ENCODE measurements around the gene LBP. TPM values are rescaled to one million over a fixed set of nuclear protein-coding genes. Genes with fewer than 3 reads are reported as not detected.
"Not testable (repeated sequence)": the region's sequence is repeated elsewhere in the genome, so short reads cannot be mapped to it uniquely, and the experiment has no call there.

The LBP gene
- total RNA-seq, 1 donor from 2014 or later, result not detected

- intact Hi-C loops (cut with micrococcal nuclease), result no loop called here
These were observed 459 bp downstream of the LBP start for GRCh38 chr20:38346741-38347140.

GRCh38 chr20:38349856-38350255, 3.6 kb downstream of the LBP start:
- intact Hi-C loops (cut with micrococcal nuclease), result no loop called here

GRCh38 chr20:38350879-38351775, 4.8 kb downstream of the LBP start:
- intact Hi-C loops (cut with micrococcal nuclease), result no loop called here

- intact Hi-C loops (cut with micrococcal nuclease), result no loop called here
These were observed 7.0 kb downstream of the LBP start for GRCh38 chr20:38353316-38353715.

DNA sequence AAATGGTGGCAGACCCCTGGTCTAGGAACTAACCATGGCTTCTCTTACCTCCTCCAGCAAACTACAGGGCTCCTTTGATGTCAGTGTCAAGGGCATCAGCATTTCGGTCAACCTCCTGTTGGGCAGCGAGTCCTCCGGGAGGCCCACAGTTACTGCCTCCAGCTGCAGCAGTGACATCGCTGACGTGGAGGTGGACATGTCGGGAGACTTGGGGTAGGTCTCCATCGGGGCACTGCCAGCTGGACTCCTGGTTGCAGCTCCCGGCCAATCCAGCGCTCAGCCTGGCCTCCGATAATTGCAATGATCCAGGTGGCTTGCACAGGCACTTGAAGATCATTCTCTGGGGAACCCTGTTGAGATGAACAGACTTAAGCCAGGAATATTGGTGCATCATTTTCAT, 7.9 kb downstream of the LBP start:
- intact Hi-C loops (cut with micrococcal nuclease), result no loop called here

DNA sequence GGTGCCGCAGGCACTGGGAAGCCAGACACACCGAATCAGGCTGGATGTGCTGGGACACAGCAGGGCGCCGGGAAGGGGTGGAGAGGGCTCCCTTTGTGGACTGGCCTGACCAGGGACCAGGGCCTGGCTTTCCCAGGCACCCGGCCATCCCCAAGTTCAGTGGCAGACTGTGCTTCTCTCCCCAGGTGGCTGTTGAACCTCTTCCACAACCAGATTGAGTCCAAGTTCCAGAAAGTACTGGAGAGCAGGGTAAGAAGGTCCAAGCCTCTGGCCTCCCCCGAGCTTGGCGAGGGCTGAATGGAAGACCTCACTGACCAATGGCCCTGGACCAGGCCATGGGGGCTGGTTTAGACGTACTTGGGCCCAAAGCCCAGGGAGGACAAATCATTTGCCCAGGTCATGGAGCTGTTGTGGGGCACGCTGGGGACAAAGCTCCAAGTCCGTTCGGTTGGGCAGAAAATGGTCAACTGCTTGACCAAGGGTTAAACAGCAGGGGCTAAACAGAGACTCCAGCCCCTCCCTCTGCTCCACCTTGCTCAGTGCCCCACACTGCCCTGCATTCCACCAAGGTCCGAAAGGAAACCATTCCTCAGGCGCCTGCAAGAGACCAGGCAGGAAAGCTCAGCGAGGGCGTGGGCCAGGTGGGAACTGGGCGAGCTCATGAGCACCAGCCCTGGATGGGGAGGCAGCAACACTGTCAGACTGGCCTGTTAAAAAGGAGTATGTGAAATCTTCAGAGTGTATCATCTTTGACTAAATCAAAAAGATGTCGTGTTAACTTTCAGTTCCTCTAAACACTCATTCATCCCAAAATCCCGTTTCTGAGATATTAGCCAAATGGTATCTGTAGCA, 9.1 kb downstream of the LBP start:
- intact Hi-C loops (cut with micrococcal nuclease), result loop anchor here (1.0 kb wide), 2 partner anchors 126 to 298 kb away; no protein-coding TSS in a partner anchor

GRCh38 chr20:38357653-38358207, 11.4 kb downstream of the LBP start:
- intact Hi-C loops (cut with micrococcal nuclease), result no loop called here

DNA sequence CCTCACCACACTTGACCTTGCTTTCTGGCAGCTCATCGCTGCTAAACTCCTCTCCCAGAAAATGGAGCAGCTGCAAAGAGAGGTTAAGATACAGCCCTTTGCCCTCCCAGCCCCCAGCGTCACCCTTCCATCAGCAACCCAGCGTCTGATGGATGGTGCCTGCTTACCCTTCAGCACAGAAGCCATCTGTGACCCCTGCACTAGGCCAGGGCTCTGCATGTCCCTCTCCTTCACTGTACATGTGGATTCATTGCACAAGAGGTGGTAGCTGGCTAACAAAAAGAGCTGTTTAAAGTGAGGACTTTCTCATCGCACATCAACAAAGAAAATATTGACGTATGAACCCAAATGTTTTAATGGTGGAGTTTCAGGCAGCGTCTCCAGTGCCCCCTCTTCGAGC, 12.3 kb downstream of the LBP start:
- intact Hi-C loops (cut with micrococcal nuclease), result no loop called here

GRCh38 chr20:38363004-38363747, 16.9 kb downstream of the LBP start:
- intact Hi-C loops (cut with micrococcal nuclease), result no loop called here

DNA sequence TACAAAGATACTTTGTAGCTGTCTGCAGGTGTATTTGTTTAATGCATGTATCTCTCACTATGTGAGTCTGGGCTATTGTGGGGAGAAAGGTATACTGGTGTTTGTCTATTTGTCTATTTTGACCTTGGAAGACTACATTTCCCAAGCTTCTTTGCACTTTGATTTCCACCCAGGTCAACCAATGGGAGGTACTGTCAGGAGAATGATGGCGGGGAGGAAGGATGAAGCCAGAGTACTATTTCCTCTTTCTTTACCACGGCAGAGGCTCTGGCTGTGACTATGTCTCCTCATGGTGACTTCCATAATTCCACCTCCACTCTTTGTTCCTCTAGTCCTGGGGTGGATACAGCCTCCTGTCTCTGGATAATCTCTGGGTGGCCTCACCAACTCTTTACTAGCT, 23.1 kb downstream of the LBP start:
- intact Hi-C loops (cut with micrococcal nuclease), result no loop called here

DNA sequence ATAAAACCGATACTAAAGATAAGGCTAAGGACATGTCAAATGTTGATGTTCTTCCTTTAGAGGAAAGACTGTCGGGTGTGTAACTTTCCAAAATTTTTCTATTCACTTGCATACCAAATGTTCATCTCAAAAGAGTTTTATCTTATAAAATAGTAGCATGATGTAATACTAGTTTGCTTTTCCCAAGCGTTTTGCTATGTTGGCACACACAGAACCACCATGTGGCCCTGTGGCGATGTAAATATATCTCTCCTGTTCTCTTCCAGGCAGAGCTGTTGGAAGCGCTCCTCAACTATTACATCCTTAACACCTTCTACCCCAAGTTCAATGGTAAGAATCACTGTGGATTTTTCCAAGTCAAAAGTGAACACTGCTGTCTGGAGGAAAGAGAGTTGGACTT, 26.5 kb downstream of the LBP start:
- intact Hi-C loops (cut with micrococcal nuclease), result no loop called here

DNA sequence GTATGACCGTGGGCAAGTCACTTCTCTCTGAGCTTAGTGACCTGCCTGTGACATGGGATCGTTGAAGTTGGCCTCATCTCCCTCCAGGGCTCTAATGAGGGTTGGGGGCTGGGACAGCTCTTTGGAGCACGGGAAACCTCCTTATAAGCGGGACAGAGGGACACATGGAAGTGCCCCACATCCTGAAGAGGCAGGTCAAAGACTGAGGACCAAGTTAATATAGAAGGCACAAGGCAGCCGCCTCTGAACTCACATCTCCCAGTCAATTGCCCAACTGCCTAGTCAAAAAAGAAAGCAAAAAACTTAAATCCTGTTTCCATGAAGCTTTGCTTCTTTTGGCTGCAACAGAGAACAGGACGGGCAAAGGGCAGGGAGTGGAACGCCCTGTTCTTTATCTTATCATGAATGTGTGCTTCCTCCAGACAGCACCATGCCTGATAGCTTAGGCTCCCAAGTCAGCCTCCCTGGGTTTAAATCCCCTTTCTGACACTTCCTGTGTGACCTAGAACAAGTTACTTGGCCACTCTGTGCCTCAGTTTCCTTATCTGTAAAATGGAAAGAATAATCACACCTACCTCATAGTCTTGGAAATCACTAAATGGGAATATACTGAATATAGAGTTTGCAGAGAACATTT, 27.1 kb downstream of the LBP start:
- intact Hi-C loops (cut with micrococcal nuclease), result no loop called here

DNA sequence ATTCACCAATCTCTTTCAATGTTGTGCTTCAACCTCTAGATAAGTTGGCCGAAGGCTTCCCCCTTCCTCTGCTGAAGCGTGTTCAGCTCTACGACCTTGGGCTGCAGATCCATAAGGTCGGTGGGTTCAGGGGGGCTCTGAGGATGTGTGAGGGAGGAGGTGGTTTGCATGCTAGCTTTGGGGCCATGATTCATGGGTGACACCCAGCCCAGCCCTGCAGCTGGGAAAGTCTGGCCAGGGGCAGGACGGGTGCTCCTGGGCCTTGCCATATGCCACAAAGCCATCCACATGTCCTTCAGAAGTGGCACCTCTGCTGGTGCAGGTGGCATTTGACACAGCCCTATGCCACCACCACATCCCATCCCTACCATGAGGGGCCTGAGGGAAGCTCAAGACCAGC, 27.6 kb downstream of the LBP start:
- intact Hi-C loops (cut with micrococcal nuclease), result no loop called here

DNA sequence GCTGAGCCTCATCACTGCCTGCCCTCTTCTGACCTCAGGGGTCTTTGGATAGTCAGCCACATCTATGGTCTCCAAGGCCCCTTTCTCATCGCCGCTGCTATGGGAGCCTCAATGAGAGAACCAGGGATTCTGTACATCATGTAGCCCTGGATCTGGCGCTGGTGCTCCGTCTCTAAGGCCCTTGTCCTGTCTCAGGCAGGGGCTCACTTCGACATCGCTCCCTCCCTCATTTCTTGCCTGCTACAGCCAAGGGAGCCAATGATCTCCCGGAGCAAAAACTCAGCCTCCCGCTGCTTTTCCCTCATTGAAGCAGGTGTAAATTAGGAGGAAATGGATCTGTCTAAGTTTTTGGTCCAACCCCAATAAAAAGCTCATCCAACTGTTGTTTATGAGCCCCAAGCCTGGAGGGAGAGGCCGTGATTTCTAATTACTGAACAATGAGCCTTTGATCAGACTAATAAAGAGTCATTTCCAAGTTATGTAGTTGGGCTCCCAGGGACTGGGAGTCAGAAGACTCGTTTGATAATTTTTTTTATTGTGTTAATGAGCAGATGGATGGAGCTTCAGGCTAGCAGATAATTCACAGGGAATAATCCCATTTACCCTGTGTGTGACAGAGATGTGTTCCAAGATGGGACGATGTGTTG, 30.9 kb downstream of the LBP start:
- intact Hi-C loops (cut with micrococcal nuclease), result no loop called here

DNA sequence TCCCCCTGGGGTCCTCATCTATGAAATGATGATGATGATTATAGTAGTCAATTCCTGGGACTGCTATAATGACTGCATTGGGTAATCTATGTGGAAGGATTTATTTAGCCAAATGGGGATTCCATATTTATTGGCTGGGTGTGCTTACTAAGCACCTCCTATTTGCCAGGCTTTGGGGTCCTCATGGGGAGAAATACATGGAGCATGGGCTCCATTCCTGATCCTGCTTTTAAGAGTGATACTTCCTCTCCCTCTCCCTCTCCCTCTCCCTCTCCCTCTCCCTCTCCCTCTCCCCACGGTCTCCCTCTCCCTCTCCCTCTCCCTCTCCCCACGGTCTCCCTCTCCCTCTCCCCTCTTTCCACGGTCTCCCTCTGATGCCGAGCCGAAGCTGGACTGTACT, 31.6 kb downstream of the LBP start:
- intact Hi-C loops (cut with micrococcal nuclease), result not testable (repeated sequence)

DNA sequence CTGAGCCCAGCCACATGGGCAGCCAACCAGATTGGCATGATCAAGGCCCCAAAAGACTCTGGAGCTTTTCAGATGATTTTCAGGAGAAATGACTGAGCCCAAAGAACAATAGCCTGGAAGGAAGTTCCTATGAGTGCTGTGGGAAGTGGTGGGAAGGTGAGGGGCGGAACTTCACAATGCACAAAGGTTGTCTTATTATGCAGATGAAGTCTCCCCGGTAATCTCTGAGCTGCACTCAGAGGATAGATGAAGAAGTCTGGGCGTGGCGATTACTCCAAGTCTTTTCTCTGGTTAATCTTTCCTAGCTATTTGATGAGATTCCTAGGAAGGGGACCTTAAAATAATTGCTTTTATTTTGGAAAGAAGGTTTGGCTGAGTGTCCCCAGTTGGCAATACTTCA, 36.9 kb downstream of the LBP start:
- intact Hi-C loops (cut with micrococcal nuclease), result no loop called here

GRCh38 chr20:38386004-38386403, 39.7 kb downstream of the LBP start:
- intact Hi-C loops (cut with micrococcal nuclease), result no loop called here

GRCh38 chr20:38386851-38387250, 40.6 kb downstream of the LBP start:
- intact Hi-C loops (cut with micrococcal nuclease), result no loop called here

DNA sequence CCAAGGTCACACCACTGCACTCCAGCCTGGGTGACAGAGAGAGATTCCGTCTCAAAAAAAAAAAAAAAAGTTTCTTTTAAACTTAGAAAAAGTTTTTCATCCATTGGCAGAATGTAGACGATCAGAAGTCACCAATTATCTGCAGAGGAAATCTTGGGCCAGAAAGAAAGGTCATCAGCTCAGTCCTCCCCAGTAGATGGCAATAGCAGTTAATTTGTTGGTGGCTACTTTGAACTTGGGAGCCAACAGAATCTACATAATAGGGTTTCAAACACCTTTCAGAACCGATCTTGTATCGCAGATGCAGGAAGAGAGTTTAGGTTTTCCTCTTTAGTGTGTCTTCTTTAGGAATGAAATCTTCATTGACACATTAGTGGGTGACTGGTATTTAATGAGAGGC, 41.7 kb downstream of the LBP start:
- intact Hi-C loops (cut with micrococcal nuclease), result no loop called here

DNA sequence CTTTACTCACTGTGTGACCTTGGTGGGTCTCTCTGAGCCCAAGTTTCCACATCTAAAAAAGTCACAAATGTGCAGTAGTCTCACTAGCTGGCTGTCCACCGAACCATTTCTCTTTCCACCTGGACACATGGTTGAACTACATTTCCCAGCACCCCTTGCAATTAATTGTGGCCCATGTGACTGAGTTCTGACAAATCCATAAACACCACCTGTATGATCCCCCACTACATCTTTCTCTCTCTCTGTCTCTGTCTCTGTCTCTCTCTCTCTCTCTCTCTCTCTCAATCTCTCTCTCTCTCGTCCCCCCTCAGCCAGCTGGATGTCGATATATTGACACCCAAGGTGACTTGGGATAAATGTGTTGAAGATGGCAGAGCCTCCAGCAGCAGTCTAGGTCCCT, 46.1 kb downstream of the LBP start:
- intact Hi-C loops (cut with micrococcal nuclease), result no loop called here
